ENCODE data around the gene TMEM120B. TPM values are rescaled to one million over a fixed set of nuclear protein-coding genes. Genes with fewer than 3 reads are reported as not detected.

The TMEM120B gene
- total RNA-seq, 1 donor from 2014 or later: 9.7 TPM

DNA sequence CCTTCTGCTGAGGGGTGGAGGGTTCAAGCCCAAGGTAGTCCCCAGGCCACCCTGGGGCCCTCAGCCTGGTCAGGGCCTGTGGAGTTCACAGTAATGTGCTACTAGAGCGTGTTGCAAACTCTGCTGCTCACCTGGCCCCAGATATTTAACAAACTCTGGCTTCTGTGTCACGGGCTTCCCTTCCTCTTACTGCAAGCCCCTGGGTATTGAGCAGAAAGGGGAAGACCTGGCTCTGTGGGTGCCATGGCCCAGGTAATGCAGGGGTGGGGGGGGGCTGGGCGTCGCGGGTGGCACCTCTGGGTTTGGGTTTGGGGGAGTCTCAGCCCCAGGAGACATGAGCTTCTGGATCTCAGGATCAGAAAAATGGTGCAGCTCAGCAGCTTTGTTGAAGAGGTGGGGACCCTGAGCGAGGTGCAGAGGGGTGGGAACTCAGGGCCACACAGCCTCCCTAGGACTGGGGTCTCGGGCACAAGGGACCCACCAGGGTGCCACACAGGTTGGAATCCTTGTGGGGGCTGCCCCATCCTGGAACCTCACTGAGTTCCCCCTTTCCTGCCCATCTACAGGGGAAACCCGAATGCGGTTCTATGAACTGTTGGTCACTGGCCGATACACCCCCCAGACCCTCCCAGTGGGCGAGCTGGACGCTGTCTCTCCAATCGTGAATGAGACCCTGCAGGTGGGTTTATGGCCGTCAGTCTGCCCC lies 95.2 kb downstream of the TMEM120B start:
- intact Hi-C loops (cut with DNase I): no loop called here
- Histone ChIP-seq H3K9me3 (no peaks in the 10 kb centered on the region), H3K4me3 (peak overlapping the region in 1 of 2 donors; percentile 94), H3K27ac (peak overlapping the region in 1 of 2 donors; percentile 100), H3K36me3 (peaks cover 30 to 32% of the 10 kb centered on the region in 2 donors), H3K4me1 (peaks cover 20 to 42% of the 10 kb centered on the region in 2 donors), H3K27me3 (no peaks in the 10 kb centered on the region)
- no peak for DNase-seq (ENCODE audit: low spot score in 2 of 2)
- TF ChIP-seq, protein P1, sequence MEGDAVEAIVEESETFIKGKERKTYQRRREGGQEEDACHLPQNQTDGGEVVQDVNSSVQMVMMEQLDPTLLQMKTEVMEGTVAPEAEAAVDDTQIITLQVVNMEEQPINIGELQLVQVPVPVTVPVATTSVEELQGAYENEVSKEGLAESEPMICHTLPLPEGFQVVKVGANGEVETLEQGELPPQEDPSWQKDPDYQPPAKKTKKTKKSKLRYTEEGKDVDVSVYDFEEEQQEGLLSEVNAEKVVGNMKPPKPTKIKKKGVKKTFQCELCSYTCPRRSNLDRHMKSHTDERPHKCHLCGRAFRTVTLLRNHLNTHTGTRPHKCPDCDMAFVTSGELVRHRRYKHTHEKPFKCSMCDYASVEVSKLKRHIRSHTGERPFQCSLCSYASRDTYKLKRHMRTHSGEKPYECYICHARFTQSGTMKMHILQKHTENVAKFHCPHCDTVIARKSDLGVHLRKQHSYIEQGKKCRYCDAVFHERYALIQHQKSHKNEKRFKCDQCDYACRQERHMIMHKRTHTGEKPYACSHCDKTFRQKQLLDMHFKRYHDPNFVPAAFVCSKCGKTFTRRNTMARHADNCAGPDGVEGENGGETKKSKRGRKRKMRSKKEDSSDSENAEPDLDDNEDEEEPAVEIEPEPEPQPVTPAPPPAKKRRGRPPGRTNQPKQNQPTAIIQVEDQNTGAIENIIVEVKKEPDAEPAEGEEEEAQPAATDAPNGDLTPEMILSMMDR (IDR thresholded peaks at IDR 0.05): no peak

DNA sequence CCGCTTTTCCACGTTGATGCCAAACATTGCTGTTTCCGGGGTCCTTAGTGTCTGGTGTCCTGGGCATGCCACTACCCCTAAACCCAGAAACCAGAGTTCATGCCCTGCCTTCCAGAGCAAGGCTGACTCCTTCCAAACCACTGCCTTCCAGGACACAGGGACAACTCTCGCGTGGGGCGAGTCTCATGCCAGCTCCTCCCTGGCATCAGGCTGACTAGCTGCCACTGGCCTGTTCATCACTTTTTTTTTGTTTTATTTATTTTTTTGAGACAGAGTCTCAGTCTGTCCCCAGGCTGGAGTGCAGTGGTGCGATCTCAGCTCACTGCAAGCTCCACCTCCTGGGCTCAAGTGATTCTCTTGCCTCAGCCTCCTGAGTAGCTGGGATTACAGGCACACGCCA lies 96.1 kb downstream of the TMEM120B start:
- TF ChIP-seq, protein P1 (IDR thresholded peaks at IDR 0.05): no peak
- Histone ChIP-seq H3K9me3 (no peaks in the 10 kb centered on the region), H3K27me3 (no peaks in the 10 kb centered on the region), H3K36me3 (peaks cover 31 to 32% of the 10 kb centered on the region in 2 donors), H3K27ac (no peak overlapping the region), H3K4me3 (no peak overlapping the region), H3K4me1 (peaks cover 23 to 49% of the 10 kb centered on the region in 2 donors)
- intact Hi-C loops (cut with DNase I): no loop called here
- no peak for DNase-seq (ENCODE audit: low spot score in 2 of 2)

DNA sequence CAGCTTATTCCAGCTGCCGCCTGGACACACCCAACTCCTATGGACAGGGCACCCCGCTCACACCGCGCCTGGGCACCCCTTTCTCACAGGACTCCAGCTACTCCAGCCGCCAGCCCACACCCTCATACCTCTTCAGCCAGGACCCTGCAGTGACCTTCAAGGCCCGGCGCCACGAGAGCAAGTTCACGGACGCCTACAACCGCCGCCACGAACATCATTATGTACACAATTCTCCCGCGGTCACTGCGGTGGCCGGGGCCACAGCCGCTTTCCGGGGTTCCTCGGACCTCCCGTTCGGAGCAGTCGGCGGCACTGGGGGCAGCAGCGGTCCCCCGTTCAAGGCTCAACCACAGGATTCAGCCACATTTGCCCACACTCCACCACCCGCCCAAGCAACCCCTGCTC lies 97.2 kb downstream of the TMEM120B start:
- H3K27me3 ChIP-seq: no peaks in the 10 kb centered on the region
- intact Hi-C loops (cut with DNase I): no loop called here
- TF ChIP-seq, protein P1 (IDR thresholded peaks at IDR 0.05): no peak
- DNase-seq (ENCODE audit: low spot score in 2 of 2): no peak
- no peaks in the 10 kb centered on the region for H3K9me3 ChIP-seq
- H3K27ac ChIP-seq: no peak overlapping the region
- H3K36me3 ChIP-seq: peaks cover 37 to 42% of the 10 kb centered on the region in 2 donors
- H3K4me1 ChIP-seq: peaks cover 24 to 51% of the 10 kb centered on the region in 2 donors
- no peak overlapping the region for H3K4me3 ChIP-seq

DNA sequence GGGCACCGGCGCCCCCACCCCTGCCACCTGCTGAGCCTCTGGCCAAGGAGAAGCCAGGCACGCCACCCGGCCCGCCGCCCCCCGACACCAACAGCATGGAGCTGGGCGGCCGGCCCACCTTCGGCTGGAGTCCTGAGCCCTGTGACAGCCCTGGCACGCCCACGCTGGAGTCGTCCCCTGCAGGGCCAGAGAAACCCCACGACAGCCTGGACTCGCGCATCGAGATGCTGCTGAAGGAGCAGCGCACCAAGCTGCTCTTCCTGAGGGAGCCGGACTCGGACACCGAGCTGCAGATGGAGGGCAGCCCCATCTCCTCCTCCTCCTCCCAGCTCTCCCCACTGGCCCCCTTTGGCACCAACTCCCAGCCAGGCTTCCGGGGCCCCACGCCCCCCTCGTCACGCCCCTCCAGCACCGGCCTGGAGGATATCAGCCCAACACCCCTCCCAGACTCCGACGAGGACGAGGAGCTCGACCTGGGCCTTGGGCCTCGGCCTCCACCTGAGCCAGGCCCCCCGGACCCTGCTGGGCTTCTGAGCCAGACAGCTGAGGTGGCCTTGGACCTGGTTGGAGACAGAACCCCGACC lies 97.8 kb downstream of the TMEM120B start:
- TF ChIP-seq, protein P1 (IDR thresholded peaks at IDR 0.05): no peak
- intact Hi-C loops (cut with DNase I): no loop called here
- DNase-seq (ENCODE audit: low spot score in 2 of 2): peak in 1 of 2 donors; percentile 65
- H3K27me3 ChIP-seq: no peaks in the 10 kb centered on the region
- peak overlapping the region in 1 of 2 donors; percentile 80 for H3K27ac ChIP-seq
- peaks cover 24 to 51% of the 10 kb centered on the region in 2 donors for H3K4me1 ChIP-seq
- peak overlapping the region in 1 of 2 donors; percentile 69 for H3K4me3 ChIP-seq
- peaks cover 43 to 48% of the 10 kb centered on the region in 2 donors for H3K36me3 ChIP-seq
- no peaks in the 10 kb centered on the region for H3K9me3 ChIP-seq

DNA sequence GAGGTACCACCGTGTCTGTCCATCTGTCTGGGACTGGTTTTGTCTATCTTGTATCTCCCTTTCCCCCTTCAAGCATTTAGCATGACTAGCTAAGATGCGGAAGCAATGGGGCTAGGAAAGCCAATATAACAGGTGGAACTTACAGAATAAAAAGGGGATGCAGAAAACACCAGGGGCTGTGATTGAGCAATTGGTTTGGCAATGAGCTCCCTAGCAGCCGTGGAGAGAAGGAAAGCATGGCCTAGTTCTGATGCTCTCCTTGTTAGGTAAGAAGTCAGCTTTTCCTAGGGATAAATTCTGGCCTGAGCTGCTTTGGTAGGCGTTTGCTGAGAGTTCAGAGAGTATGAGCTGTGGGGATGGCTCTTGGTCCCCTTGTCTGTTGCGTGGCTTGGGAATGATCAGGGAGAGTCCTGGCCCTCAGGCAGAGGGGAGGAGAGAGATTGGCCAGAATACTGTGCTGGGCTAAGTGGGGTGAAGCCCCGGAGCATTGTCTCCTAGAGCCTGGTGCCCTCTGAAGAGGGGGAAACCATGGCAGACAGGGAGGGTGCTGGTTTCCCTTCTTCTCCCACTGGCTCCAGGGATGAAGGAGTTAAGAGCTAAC lies 98.4 kb downstream of the TMEM120B start:
- TF ChIP-seq, protein P1 (IDR thresholded peaks at IDR 0.05): no peak
- DNase-seq (ENCODE audit: low spot score in 2 of 2): peak in 1 of 2 donors; percentile 55
- Histone ChIP-seq H3K4me1 (peaks cover 24 to 47% of the 10 kb centered on the region in 2 donors), H3K27me3 (no peaks in the 10 kb centered on the region), H3K9me3 (no peaks in the 10 kb centered on the region), H3K36me3 (peaks cover 49 to 55% of the 10 kb centered on the region in 2 donors), H3K4me3 (peak overlapping the region; percentile 63 to 69), H3K27ac (peak overlapping the region; percentile 66 to 80)
- intact Hi-C loops (cut with DNase I): no loop called here

Measured in ascending aorta (tissue), 2 donors.